ENCODE data around the gene MSH5.

DNA sequence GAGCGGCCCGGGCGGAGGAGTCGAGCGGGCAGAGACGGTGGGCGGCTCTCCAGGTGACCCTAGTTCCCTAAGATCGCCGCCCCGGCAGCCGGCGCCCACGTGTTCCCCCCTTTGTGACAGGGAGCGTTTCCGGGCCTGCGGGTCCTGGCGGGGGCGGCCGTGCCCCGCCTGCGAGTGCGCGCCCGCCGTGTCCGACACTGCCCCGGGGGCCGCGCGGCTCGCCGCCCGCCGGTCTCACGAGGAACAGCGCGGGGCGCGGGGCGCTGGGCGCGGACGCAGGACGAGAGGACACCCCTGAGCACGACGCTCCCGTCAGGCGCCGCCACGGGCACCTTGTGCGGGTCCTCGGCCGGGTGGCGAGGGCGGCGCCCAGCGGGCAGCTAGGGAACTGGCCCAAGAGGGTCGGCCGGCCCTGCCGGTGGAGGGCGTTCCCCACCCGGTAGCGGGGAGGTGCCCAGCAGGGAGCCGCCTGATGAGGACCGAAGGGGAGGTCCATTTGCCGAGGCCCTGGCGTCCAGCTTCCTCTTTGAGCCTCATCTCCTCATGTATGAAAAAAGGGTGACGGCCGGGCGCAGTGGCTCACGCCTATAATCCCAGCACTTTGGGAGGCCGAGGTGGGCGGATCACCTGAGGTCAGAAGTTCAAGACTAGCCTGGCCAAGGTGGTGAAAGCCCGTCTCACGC is 56.0 kb downstream of the MSH5 start, which contains the start of gene VARS1:
- TF ChIP-seq, protein P1, sequence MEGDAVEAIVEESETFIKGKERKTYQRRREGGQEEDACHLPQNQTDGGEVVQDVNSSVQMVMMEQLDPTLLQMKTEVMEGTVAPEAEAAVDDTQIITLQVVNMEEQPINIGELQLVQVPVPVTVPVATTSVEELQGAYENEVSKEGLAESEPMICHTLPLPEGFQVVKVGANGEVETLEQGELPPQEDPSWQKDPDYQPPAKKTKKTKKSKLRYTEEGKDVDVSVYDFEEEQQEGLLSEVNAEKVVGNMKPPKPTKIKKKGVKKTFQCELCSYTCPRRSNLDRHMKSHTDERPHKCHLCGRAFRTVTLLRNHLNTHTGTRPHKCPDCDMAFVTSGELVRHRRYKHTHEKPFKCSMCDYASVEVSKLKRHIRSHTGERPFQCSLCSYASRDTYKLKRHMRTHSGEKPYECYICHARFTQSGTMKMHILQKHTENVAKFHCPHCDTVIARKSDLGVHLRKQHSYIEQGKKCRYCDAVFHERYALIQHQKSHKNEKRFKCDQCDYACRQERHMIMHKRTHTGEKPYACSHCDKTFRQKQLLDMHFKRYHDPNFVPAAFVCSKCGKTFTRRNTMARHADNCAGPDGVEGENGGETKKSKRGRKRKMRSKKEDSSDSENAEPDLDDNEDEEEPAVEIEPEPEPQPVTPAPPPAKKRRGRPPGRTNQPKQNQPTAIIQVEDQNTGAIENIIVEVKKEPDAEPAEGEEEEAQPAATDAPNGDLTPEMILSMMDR (IDR thresholded peaks at IDR 0.05; ENCODE audit: low read length) = peak; percentile 68
- no peak for TF ChIP-seq EZH2 (IDR thresholded peaks at IDR 0.05; ENCODE audit: borderline replicate concordance, low read length)

Measured in OCI-LY1 (cell line).